MM.1S (cell line): ENCODE data around the gene PPP1R37.

Experiments
- CTCF ChIP-seq: fragments of 300-600 bp; sonication (generic); IDR thresholded peaks from 2 replicates; pipeline ENCODE4 v1.5.1; 2016; ENCODE audit warnings: antibody characterized with exemption, low read length, mixed read lengths
- EZH2 ChIP-seq: fragments of 300-600 bp; sonication (generic); optimal IDR thresholded peaks from 2 replicates; pipeline ENCODE3; 2017; ENCODE audit warnings: low read depth, mild to moderate bottlenecking, antibody characterized with exemption, low read length, mixed read lengths
- EZH2phosphoT487 ChIP-seq: fragments of 300-600 bp; sonication (generic); IDR thresholded peaks from 2 replicates; pipeline ENCODE4 v1.6.1; 2018; ENCODE audit warnings: antibody characterized with exemption, low read length

GRCh38 chr19:45092747-45093678 lies at the start of gene PPP1R37:
- TF ChIP-seq CTCF (peak; percentile 14; the same call in 1 of the 2 replicates), EZH2 (no peak), EZH2phosphoT487 (no peak)
